ENCODE data around the gene TNIP2.
"Not testable (repeated sequence)": the region's sequence is repeated elsewhere in the genome, so short reads cannot be mapped to it uniquely, and the experiment has no call there.

TNIP2 gene

DNA sequence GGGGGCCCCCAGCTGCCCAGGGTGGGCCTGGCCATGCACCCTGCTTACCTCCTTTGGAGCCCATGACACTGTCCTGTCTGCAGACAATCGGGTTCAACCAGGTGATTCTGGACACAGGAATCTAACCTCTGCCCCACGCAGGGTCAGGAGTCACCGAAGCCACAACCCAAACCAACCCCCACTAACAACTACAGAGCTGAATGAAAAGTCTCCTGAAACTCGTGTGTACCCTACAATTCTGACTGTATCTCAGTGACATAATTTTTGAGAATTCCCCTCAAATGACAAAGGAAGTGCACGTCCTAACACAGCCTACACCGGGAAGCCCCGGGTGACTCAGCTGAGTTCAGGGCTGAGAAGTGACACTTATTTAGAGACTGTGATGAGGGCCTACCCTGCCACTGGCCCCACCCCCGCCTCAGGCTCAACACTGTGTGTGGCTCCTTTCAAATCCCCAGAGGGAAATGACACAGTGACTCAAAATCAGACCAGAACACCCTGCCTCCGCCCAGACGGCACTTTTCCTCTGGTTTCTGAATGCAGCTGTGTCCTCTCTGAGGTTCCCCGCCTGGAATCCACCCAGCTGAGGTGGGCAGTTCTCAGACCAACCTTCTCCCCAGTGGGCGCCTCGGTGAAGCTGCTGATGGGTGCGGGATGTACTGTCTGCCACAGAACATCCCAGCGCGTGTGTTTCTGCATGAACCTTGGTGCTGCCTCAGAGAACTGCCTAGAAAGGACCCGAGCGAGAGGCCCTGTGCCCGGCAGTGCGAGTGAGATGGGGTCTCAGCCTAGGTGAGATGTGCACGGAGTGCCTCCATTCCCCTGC lies 9.9 kb downstream of the TNIP2 start:
- DNase-seq: no peak

GRCh38 chr4:2745516-2745915 lies 10.6 kb downstream of the TNIP2 start:
- no peak for DNase-seq

DNA sequence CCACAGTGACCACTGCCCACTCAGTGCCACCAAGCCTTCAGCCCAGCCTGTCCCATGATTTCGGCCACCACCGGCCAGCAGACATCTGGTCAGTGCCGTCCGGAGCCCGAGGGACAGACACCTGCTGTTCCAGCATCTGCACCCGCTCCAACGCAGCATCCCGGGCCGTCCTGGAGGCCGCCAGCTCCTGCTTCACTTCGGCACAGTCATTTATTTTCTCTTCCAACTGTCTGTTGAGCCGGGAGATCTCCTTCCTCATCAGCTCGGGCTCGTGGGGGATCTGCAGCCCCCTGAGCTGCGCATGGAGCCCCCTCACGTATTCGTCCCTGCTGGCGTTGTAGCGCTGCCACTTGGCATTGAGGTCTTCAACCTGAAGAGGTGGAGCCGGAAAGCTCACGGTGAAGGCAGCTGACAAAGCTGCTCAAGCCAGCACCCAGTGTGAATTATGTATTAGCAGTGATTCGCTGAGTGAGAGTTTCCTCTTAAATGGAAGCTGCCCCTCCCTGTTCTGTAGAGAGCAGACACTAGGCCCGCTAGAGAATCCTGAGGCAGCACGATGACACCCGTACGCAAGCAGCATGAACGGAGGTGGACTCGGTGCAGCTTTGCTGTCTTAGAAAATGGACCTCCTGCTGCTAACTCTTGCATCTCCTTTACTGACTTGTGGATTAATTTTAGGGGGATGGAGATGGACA lies 11.4 kb downstream of the TNIP2 start:
- DNase-seq: no peak

DNA sequence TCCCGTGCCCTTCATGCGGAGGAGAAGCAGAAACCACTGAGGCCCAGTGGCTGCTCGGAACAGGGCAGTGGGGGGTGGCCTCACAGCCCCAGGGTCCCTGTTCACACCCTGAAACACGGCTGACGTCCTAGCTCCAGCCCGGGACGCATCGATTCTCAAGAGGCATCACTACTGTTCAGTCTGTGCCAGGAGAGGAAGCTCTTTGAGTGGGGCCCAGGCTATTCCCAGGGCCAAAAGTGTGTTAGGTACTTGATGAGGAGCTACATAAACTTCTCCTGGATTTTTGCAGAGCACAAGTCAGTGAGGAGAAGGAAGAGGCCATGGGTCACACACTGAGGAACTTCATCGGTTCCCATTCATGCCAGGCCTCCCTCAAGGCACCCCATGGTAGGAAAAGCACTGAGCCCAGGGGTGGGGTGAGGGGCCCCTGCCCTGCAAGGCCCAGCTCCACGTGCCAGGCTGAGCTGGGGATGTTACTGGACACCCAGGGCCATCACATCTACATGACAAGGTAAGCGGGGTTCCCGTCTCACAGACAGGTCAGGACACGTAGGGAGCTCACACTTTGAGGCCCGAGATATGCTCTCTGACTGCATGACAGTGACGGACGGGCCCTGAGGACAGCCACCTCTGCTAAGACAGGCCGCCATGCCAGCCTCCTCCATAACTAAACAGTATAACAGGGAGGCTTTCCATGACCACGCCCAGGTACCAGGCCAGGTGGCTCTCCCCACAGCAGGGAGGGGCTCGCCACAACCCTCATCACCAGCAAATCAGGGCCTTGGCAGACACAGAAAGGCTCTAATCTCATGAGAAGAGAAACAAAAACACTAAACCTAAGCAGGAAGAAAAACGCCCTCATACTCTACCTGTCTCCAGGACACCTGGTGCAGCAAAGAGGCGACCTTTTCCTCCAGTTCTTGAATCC lies 12.4 kb downstream of the TNIP2 start:
- DNase-seq: no peak

DNA sequence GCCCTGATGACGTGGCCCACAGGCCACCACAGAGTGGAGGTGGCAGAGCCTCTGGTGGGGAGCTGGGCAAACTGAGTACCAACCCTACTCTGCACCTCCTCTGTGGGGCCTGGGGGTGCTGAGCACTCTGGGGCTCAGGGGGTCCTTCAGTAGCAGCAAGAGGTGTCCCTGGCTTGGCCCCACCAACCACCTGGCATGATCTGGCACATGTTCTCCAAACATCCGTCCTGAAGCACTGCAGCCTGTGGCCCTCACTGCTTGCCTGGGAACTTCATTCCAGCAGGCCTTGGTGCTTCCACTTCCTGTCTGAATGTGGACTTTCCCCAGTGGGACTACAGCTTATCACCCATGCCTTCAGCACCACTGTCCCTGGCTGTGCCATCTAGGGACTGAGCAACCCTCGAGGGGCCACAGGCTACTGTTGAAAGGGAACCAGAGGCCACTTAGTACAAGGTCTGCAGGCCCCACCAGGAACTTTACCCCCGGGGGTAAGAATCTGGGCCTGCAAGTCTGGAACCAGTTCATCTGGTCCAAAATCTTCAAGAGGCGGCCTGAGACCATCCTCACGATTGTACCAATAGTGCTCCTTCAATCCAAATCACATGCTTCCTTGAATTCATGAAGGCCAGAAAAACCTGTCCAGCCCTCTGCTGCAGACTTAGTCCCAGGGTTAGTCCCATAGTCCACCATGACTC lies 13.2 kb downstream of the TNIP2 start:
- no peak for DNase-seq

DNA sequence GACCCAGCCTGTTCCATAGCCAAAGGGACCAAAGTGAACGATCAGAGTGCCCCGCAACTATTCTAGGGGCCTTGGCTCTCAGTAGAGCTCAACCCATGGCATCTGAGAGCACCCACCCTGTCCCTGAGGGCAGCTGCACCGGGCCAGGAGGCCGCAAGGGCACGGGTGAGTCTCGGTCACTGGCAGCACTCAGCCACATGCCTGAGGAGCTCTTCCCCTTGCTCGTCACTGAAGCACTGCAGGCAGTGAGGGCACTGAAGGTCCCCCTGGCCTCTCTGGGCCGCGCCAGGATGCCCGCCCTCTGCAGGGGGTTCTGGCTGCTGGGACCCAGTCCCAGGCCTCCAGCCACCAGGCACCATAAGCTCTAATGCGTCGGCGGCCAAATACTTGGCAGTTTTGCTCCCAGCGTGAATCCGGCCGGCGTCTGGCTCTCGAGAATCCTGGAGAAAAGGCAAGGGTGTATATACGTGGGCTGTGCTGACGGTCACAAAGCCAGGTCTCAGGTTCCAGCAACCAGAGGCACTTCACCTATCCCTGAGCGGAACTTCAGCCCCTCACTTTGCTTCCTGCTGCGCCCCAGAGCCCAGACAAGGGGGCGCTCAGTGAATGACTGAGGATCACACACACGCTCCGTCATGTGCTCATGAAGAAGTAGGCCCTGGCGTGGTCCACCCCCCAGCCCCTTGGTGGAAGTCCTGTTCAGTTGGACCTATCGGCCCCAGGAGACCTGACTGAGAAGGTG lies 13.9 kb downstream of the TNIP2 start:
- no peak for DNase-seq

DNA sequence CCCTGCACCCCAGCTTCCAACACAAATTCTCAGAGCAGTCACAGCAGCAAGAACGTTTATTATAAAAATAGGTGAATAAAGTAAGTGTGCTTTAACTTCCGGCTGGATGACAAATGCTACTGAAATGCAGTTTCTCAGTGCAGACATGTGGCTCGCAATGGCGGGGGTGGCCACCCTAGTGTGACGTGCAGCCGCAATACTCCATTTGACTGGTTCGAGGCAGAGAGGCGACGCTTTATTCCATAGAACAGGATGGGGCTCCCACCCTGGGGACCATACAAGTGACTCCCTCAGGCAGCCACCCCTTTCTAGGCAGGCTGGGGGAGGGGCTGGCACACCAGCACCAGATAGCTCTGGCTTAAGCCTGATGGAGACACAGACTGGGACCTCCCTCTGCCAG lies 14.5 kb downstream of the TNIP2 start:
- peak in 1 of 58 donors; percentile 27 for DNase-seq

DNA sequence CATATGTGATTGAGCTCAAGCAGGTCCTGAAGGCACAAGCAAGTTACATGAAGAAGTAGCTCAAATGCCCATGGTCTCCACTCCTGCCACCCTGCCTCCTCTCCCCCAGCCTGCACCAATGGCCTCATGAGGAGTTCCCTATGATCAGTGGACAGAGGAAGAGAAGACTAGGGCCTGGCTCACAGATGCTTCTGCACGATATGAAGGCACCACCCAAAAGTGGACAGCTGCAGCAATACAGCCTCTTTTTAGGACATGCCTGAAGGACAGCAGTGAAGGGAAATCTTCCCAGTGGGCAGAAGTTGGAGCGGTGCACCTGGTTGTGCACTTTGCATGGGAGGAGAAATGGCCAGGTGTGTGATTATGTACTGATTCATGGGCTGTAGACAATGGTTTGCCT lies 17.8 kb downstream of the TNIP2 start:
- DNase-seq: not testable (repeated sequence)

GRCh38 chr4:2735869-2736268 lies 20.3 kb downstream of the TNIP2 start:
- DNase-seq: no peak

DNA sequence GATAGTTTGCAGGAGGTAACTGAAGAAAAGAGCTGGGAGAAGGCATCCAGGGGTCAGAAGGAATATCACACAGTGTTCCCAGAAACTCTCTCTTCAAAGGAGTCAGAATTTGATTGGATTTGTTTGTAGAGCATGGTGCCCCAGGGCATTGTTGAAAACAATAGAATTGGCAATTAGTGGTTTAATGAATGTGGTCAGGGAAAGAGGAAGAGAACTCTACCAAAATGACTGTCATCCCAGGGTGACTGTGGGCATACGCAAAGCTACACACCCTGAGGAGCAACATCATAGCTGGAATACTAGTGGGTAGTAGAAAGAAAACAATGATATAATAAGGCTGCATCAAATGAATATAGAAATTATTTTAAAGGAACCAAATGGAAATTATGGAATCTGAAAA lies 21.5 kb downstream of the TNIP2 start:
- DNase-seq: no peak

DNA sequence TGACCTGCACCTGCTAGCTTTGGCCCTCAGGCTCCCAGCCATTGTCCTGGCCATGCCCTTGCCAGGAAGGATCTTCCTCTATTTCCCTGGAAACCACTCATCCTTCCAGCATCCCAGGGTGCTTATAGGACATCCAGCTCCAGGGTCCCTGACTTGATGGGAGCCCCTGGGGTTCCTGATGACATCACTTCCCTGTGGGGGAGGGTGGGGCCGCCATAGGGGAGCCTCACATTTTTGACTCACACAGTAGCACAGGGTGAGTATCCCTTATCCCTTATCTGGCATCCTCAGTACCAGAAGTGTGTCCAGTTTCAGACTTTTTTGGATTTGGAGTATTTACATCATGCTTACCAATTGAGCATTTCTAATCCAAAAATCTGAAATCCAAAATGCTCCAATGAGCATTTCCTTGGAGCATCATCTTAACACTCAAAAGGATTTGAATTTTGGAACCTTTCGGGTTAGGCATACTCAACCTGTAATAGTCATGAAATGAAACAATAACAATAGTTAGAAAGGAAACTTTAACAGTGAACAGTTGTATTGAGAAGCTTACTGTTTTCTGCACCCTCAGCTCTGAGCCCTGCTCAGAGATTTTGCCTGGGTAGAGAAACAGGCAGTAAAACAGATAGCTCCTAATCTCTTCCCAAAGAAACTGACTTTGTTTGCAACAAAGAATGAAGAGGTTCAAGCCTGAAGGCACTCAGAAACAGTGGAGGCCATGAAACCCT lies 22.1 kb downstream of the TNIP2 start:
- DNase-seq: no peak

DNA sequence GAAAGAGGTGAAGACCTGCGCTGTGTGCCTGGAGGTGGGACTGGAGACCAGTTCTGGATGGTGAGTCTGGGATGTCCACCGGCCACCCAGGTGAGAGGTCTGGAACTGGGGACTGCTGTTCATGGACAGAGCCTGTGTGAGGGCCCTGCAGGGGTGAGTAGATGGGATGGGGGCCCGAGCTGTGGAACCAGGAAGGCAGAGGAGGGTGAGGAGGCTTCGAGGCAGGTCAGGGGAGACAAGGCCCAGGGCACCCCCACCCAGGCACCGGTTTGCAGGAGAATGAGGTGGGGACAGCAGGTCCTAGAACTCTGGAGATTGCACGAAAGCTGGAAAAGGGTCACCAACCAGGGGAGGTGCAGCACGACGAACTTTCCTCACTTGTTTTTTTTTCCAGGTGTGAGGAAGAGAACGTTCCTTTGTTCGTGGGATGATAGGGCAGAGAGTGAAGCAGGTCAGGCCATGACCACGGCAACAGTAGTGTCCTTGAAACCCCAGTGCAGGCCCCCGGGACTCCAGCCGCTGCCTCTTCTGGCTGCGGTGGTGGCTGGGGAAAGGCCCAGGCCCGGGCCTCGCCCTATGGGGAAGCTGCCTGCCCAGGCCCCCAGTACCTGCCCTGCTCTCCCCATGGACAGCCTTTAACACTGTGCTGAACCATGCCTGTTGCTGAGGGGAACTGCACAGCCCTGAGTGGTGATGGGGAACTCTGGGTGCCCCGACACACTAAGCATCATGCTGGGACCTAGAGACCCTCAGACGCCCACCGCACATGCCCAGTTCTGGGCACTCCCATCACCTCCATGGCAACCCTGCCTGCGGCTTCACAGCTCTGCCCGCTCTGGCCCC lies 22.9 kb downstream of the TNIP2 start:
- no peak for DNase-seq

DNA sequence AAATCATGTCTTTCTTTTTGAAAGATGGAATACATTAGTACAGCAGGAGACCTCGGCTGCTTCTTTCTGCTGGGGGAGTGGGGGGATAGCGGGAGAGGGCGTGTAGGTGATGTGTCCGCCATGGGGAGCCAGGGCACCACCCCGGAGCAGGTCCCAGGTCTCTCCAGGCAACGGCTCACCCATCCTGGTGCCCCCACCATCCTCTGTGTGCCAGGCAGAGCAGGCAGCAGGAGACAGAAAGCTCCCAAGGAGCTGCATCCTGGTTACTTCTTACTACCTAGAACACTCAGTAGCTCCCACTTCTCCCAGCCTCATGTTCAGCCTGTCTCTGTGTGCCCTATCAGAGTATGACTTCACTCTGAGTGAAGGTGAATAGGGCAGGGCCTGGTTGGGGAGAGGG lies 23.6 kb downstream of the TNIP2 start:
- DNase-seq: no peak

GRCh38 chr4:2731907-2732317 lies 24.2 kb downstream of the TNIP2 start:
- DNase-seq: peak in 14 of 58 donors; percentile 8 to 44 (median 26)

DNA sequence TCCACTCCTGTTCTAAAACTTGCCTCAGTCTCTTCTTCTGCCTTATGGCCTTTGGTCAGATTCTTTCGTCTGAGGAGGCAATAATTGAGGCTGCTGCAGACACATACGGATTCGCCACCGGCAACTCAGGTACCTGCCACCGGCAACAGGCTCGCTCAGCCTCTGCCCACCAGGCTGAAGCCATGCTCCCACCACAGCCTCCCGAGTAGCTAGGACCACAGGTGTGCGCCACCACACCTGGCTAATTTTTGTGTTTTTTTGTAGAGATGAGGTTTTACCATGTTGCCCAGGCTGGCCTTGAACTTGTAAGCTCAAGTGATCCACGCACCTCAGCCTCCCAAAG lies 26.6 kb downstream of the TNIP2 start:
- DNase-seq: no peak

GRCh38 chr4:2728806-2729532 lies 27.2 kb downstream of the TNIP2 start:
- no peak for DNase-seq

DNA sequence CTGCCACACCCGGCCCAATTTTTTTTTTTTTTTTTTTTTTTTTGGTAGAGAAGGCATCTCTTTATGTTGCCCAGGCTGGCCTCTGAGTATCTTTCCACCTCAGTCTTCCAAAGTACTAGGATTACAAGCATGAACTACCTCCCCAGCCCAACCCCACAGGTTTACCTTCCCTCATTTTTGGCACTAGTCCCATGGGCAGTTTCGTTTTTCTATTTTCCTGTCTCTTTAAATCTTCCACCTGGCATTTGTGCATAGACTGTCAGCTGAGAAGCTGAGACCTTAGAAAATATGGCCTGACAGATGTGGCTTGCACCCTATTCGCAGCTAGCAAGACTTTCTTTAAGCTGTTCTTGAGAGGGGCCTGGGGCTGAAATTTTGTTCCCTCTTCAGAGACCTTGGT lies 27.9 kb downstream of the TNIP2 start:
- no peak for DNase-seq

- not testable (repeated sequence) for DNase-seq
Observed at GRCh38 chr4:2726881-2727280, 29.3 kb downstream of the TNIP2 start.

Data from anterior cingulate cortex (tissue), 58 donors.